ENCODE data around the gene ANKFY1. TPM values are rescaled to one million over a fixed set of nuclear protein-coding genes. Genes with fewer than 3 reads are reported as not detected.

ANKFY1 gene
- 18.5 and 29.4 TPM in 2 replicates for total RNA-seq (2014; rRNA removed)
- Bru-seq, nascent RNA: percentile 65 among the genes with signal in this experiment
- percentile 75 among the genes with signal in this experiment for BruChase-seq, experiment 1, labeled RNA remaining after a 6-hour chase
- percentile 75 among the genes with signal in this experiment for BruChase-seq, experiment 2, labeled RNA remaining after a 2-hour chase
- long read RNA-seq, full-length matches to known transcripts: 3 of 38 reads
- long read RNA-seq, partial matches to known transcripts: 5 of 38 reads
- long read RNA-seq, other reads (novel, unspliced or antisense): 30 of 38 reads

- Histone ChIP-seq H3K27ac (ENCODE audit: low read length) (no peak within 1 kb of the TSS), H3K9me3 (ENCODE audit: low read length) (no peaks in the 10 kb centered on the region), H3K9ac (ENCODE audit: low read length) (peak within 1 kb of the TSS; percentile 96), H3K4me2 (ENCODE audit: low read length) (peak within 1 kb of the TSS; percentile 99), H3K4me1 (ENCODE audit: insufficient read depth, low read length) (peaks cover 9% of the 10 kb centered on the region), H4K20me1 (ENCODE audit: low read length) (peaks cover 4% of the 10 kb centered on the region; the same call in 1 of the 2 replicates), H3K27me3 (ENCODE audit: low read length) (no peaks in the 10 kb centered on the region), H3K79me2 (ENCODE audit: low read length) (peaks cover 56% of the 10 kb centered on the region), H3K9me2 (replicated peaks; ENCODE audit: low read length) (no peaks in the 10 kb centered on the region), H3K36me3 (ENCODE audit: low read depth, low read length) (peaks cover 11% of the 10 kb centered on the region), H2AFZ (ENCODE audit: low read length) (peak within 1 kb of the TSS; percentile 91), H3F3A (ENCODE audit: low read length, unreplicated experiment) (no peaks in the 10 kb centered on the region), H3K4me3 (ENCODE audit: low read length) (peak within 1 kb of the TSS; percentile 86)
- intact Hi-C loops (cut with micrococcal nuclease): loop anchor here (5.0 kb wide), 1 partner anchor 149 kb away; no protein-coding TSS in a partner anchor
- ATAC-seq (peak; percentile 98), DNase-seq (peak; percentile 88)
- BruUV-seq (replicated peaks): no TSS peak
- ChIA-PET CTCF (no interaction called here), POLR2A (ENCODE audit: unreplicated experiment) (no interaction called here)
- TF ChIP-seq EZH2 (IDR thresholded peaks at IDR 0.05; ENCODE audit: low read length, unreplicated experiment) (no peak), EZH2phosphoT487 (IDR thresholded peaks at IDR 0.05; ENCODE audit: borderline replicate concordance, low read length) (no peak), CTCF (conservative IDR thresholded peaks at IDR 0.05; ENCODE audit: low read depth, low read length) (no peak)
Measured at GRCh38 chr17:4263282-4264215, at the start of gene ANKFY1. ANKFY1 (minus strand) TSS chr17:4263979; CDS start chr17:4263941, 38 bp downstream.

GRCh38 chr17:4310354-4311060, 46.7 kb upstream of the ANKFY1 start:
- ChIA-PET POLR2A (ENCODE audit: unreplicated experiment) (no interaction called here), CTCF (no interaction called here)
- Histone ChIP-seq H3K27me3 (ENCODE audit: low read length) (no peaks in the 10 kb centered on the region), H3K27ac (ENCODE audit: low read length) (no peak overlapping the region), H2AFZ (ENCODE audit: low read length) (no peak overlapping the region), H3K4me2 (ENCODE audit: low read length) (no peak overlapping the region), H3K4me1 (ENCODE audit: insufficient read depth, low read length) (no peaks in the 10 kb centered on the region), H3K4me3 (ENCODE audit: low read length) (no peak overlapping the region), H3K9me3 (ENCODE audit: low read length) (no peaks in the 10 kb centered on the region), H3K36me3 (ENCODE audit: low read depth, low read length) (no peaks in the 10 kb centered on the region), H3K9me2 (replicated peaks; ENCODE audit: low read length) (no peaks in the 10 kb centered on the region), H3K79me2 (ENCODE audit: low read length) (peaks cover 86% of the 10 kb centered on the region), H3K9ac (ENCODE audit: low read length) (no peak overlapping the region), H3F3A (ENCODE audit: low read length, unreplicated experiment) (no peaks in the 10 kb centered on the region), H4K20me1 (ENCODE audit: low read length) (peaks cover 8% of the 10 kb centered on the region; the same call in 1 of the 2 replicates)
- ATAC-seq: no peak
- no TSS peak for BruUV-seq (replicated peaks)
- DNase-seq: no peak
- intact Hi-C loops (cut with micrococcal nuclease): loop anchor here (10.0 kb wide), 1 partner anchor 54 kb away; the partner anchor contains the start of gene UBE2G1
- TF ChIP-seq EZH2 (IDR thresholded peaks at IDR 0.05; ENCODE audit: low read length, unreplicated experiment) (no peak), EZH2phosphoT487 (IDR thresholded peaks at IDR 0.05; ENCODE audit: borderline replicate concordance, low read length) (no peak), CTCF (conservative IDR thresholded peaks at IDR 0.05; ENCODE audit: low read depth, low read length) (no peak)

Measured in PC-3 (cell line).